ELR (cell line): ENCODE measurements around the gene ASB12.

Experiments
- DNase-seq: peaks from one replicate; pipeline ENCODE4 v3.0.0-alpha.2; 2015; ENCODE audit warnings: low read depth

ASB12 gene

GRCh38 chrX:64186974-64187761 is 43.2 kb downstream of the ASB12 start:
- DNase-seq: no peak

GRCh38 chrX:64184396-64184795 is 46.0 kb downstream of the ASB12 start:
- DNase-seq: no peak

- DNase-seq: no peak
These were observed 48.2 kb downstream of the ASB12 start for GRCh38 chrX:64182208-64182607.

GRCh38 chrX:64176876-64177275 is 53.5 kb downstream of the ASB12 start:
- no peak for DNase-seq
